Activated B cell treated with CpG ODN at 0.5 μM for 24 hours (primary cell): ENCODE measurements around the gene TMC1. TPM values are rescaled to one million over a fixed set of nuclear protein-coding genes. Genes with fewer than 3 reads are reported as not detected.
"Not testable (repeated sequence)": the region's sequence is repeated elsewhere in the genome, so short reads cannot be mapped to it uniquely, and the experiment has no call there.

Experiments used
- ATAC-seq: fragments of 200-7000 bp; cut with Tn5 transposase; one replicate; pipeline ENCODE4 v1.10.0; 2021; ENCODE audit warnings: low read depth, mild to moderate bottlenecking, moderate library complexity
- CTCF ChIA-PET: fragments of 350-600 bp; sonication (Branson Sonifier 250); formaldehyde crosslinking; loops from one replicate; lab custom pipeline; 2021; ENCODE audit warnings: antibody characterized with exemption; lab: Charles Lee
- POLR2A ChIA-PET: fragments of 350-600 bp; sonication (Branson Sonifier 250); formaldehyde crosslinking; loops from one replicate; lab custom pipeline; 2021; ENCODE audit warnings: antibody characterized with exemption; lab: Charles Lee
- DNase-seq: peaks from one replicate; pipeline ENCODE4 v3.0.0; 2022
- H3K27ac Mint-ChIP-seq: one replicate; pipeline ENCODE4 v1.8.0; 2020; ENCODE audit warnings: mixed read lengths
- H3K27me3 Mint-ChIP-seq: one replicate; pipeline ENCODE4 v1.8.0; 2021; ENCODE audit warnings: mixed read lengths
- H3K36me3 Mint-ChIP-seq: one replicate; pipeline ENCODE4 v1.8.0; 2021; ENCODE audit warnings: low read depth, mixed read lengths
- H3K4me1 Mint-ChIP-seq: one replicate; pipeline ENCODE4 v1.8.0; 2021; ENCODE audit warnings: mixed read lengths
- H3K4me3 Mint-ChIP-seq: one replicate; pipeline ENCODE4 v1.8.0; 2020; ENCODE audit warnings: mild to moderate bottlenecking, mixed read lengths
- H3K9me3 Mint-ChIP-seq: one replicate; pipeline ENCODE4 v1.8.0; 2020; ENCODE audit warnings: mixed read lengths
- CTCF ChIP-seq: fragments of 200-600 bp; IDR thresholded peaks from one replicate; pipeline ENCODE4 v1.8.0; 2022; ENCODE audit warnings: antibody characterized with exemption, mild to moderate bottlenecking
- intact Hi-C: fragments of 100-400 bp; cut with micrococcal nuclease; formaldehyde crosslinking; loops from one replicate; pipeline ENCODE4 v1.15.1; 2024
- total RNA-seq: library from RNA; stranded (reverse); gene quantifications from 2 replicates; pipeline ENCODE4 v1.2.3, GENCODE V29; 2022

Gene TMC1
- total RNA-seq, 1 donor from 2014 or later, result not detected

- Mint-ChIP-seq H3K4me3 (no peak overlapping the region), H3K36me3 (no peaks in the 10 kb centered on the region), H3K27ac (no peak overlapping the region), H3K27me3 (no peaks in the 10 kb centered on the region), H3K4me1 (no peaks in the 10 kb centered on the region), H3K9me3 (no peaks in the 10 kb centered on the region)
- ChIA-PET POLR2A (no interaction called here), CTCF (no interaction called here)
- TF ChIP-seq CTCF, result no peak
- intact Hi-C loops, result no loop called here
- no peak for ATAC-seq
- DNase-seq, result no peak
These were observed 283.8 kb downstream of the TMC1 start for GRCh38 chr9:72805238-72805637.

- intact Hi-C loops, H3K36me3 Mint-ChIP-seq, H3K4me3 Mint-ChIP-seq, H3K27ac Mint-ChIP-seq, H3K9me3 Mint-ChIP-seq, POLR2A ChIA-PET, DNase-seq, H3K4me1 Mint-ChIP-seq, H3K27me3 Mint-ChIP-seq, ATAC-seq, CTCF ChIA-PET: not testable (repeated sequence)
These were observed 285.0 kb downstream of the TMC1 start for GRCh38 chr9:72806313-72806809.

- intact Hi-C loops, result no loop called here
- POLR2A ChIA-PET, result no interaction called here
- ATAC-seq (no peak), DNase-seq (no peak)
- no peaks in the 10 kb centered on the region for H3K36me3 Mint-ChIP-seq
- H3K27ac Mint-ChIP-seq, result no peak overlapping the region
- H3K4me1 Mint-ChIP-seq, result no peaks in the 10 kb centered on the region
- no peak for TF ChIP-seq CTCF
- H3K9me3 Mint-ChIP-seq, result no peaks in the 10 kb centered on the region
- H3K4me3 Mint-ChIP-seq, result no peak overlapping the region
- H3K27me3 Mint-ChIP-seq, result no peaks in the 10 kb centered on the region
- CTCF ChIA-PET, result no interaction called here
These were observed 286.5 kb downstream of the TMC1 start for GRCh38 chr9:72807765-72808445.

GRCh38 chr9:72808446-72808768, 287.0 kb downstream of the TMC1 start:
- Mint-ChIP-seq H3K36me3 (no peaks in the 10 kb centered on the region), H3K27me3 (no peaks in the 10 kb centered on the region), H3K4me1 (no peaks in the 10 kb centered on the region), H3K9me3 (no peaks in the 10 kb centered on the region), H3K27ac (no peak overlapping the region), H3K4me3 (no peak overlapping the region)
- DNase-seq, result no peak
- no peak for TF ChIP-seq CTCF
- no peak for ATAC-seq
- intact Hi-C loops, result no loop called here
- POLR2A ChIA-PET, result no interaction called here
- CTCF ChIA-PET, result no interaction called here

- intact Hi-C loops, result no loop called here
- Mint-ChIP-seq H3K9me3 (no peaks in the 10 kb centered on the region), H3K27ac (no peak overlapping the region), H3K27me3 (no peaks in the 10 kb centered on the region), H3K4me1 (no peaks in the 10 kb centered on the region), H3K36me3 (no peaks in the 10 kb centered on the region), H3K4me3 (no peak overlapping the region)
- ChIA-PET CTCF (no interaction called here), POLR2A (no interaction called here)
- no peak for TF ChIP-seq CTCF
- no peak for ATAC-seq
- no peak for DNase-seq
These were observed 288.2 kb downstream of the TMC1 start for GRCh38 chr9:72809586-72809985.
